Activated naive CD4-positive, alpha-beta T cell treated with anti-CD3 and anti-CD28 coated beads, Interleukin-2, amount 10 ng/mL, durations not matched to agents 7 days and 5 days (primary cell): ENCODE measurements around the gene FABP3.

Experiments used
- CTCF ChIA-PET: fragments of 350-600 bp; sonication (Branson Sonifier 250); formaldehyde crosslinking; loops from one replicate; lab custom pipeline; 2021; ENCODE audit warnings: antibody characterized with exemption; lab: Charles Lee
- DNase-seq: peaks from one replicate; pipeline ENCODE4 v3.0.0-alpha.2; 2020
- H3K27ac Mint-ChIP-seq: one replicate; pipeline ENCODE4 v1.8.0; 2021; ENCODE audit warnings: mild to moderate bottlenecking, moderate library complexity, mixed read lengths
- H3K27me3 Mint-ChIP-seq: one replicate; pipeline ENCODE4 v1.8.0; 2021; ENCODE audit warnings: mild to moderate bottlenecking, mixed read lengths
- H3K36me3 Mint-ChIP-seq: one replicate; pipeline ENCODE4 v1.8.0; 2021; ENCODE audit warnings: mixed read lengths
- H3K4me1 Mint-ChIP-seq: one replicate; pipeline ENCODE4 v1.8.0; 2021; ENCODE audit warnings: mixed read lengths
- H3K4me3 Mint-ChIP-seq: one replicate; pipeline ENCODE4 v1.8.0; 2021; ENCODE audit warnings: mild to moderate bottlenecking, moderate library complexity, mixed read lengths
- H3K9me3 Mint-ChIP-seq: one replicate; pipeline ENCODE4 v1.8.0; 2021; ENCODE audit warnings: mixed read lengths

Gene FABP3

GRCh38 chr1:31409946-31410858 lies 37.3 kb upstream of the FABP3 start:
- CTCF ChIA-PET: interaction anchor here (1.6 to 4.1 kb wide), 2 partner anchors 11 to 15 kb away, joined by 5 to 18 read pairs; no protein-coding TSS in a partner anchor
- no peak for DNase-seq
- peaks cover 9% of the 10 kb centered on the region for H3K4me1 Mint-ChIP-seq
- peaks cover 65% of the 10 kb centered on the region for H3K27me3 Mint-ChIP-seq
- H3K36me3 Mint-ChIP-seq: no peaks in the 10 kb centered on the region
- no peaks in the 10 kb centered on the region for H3K9me3 Mint-ChIP-seq
- no peak overlapping the region for H3K4me3 Mint-ChIP-seq
- H3K27ac Mint-ChIP-seq: no peak overlapping the region

GRCh38 chr1:31408788-31409318 lies 36.0 kb upstream of the FABP3 start:
- no peak overlapping the region for H3K4me3 Mint-ChIP-seq
- CTCF ChIA-PET: interaction anchor here (1.6 to 4.1 kb wide), 2 partner anchors 13 to 14 kb away, joined by 5 to 18 read pairs; no protein-coding TSS in a partner anchor
- H3K36me3 Mint-ChIP-seq: no peaks in the 10 kb centered on the region
- H3K27ac Mint-ChIP-seq: no peak overlapping the region
- no peak for DNase-seq
- H3K4me1 Mint-ChIP-seq: peaks cover 8% of the 10 kb centered on the region
- H3K27me3 Mint-ChIP-seq: peaks cover 51% of the 10 kb centered on the region
- no peaks in the 10 kb centered on the region for H3K9me3 Mint-ChIP-seq

- H3K27me3 Mint-ChIP-seq: peaks cover 34% of the 10 kb centered on the region
- CTCF ChIA-PET: interaction anchor here (0.6 kb wide), 1 partner anchor 153 kb away, joined by 3 read pairs; no protein-coding TSS in a partner anchor
Measured at GRCh38 chr1:31407029-31407626, 34.3 kb upstream of the FABP3 start.

DNA sequence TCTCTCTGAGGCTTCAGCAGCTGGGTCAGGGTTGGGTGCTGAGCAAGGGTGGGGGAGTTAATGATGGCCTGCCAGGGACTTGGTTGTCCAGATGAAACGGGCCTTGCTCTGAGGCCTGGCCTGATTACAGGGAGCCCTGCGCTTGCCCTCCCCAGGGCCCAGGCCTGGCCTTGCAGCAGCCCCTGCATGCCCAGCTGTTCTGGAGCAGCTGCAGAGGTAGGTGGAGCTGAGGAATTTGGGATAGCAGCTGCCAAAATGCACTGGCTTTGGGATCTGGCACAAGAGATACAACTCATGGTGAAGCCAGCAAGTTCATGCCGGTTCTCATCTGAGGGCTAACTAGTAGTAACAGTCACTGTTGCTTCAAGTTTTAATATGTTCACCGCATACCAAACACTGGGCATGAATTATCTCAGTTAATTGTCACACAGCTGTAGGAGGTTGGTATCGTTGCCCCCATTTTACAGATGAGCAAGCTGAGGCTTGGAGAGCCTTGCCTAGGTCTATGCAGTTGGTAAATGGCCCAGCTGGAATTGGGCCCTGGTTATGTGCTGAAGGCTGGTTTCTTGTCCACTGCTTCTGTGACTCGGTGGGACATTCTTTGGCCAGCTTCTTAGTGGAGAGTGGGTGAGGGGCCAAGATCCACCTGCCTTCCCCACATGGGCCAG lies 32.8 kb upstream of the FABP3 start:
- H3K36me3 Mint-ChIP-seq: no peaks in the 10 kb centered on the region
- no peak for DNase-seq
- H3K27ac Mint-ChIP-seq: no peak overlapping the region
- CTCF ChIA-PET: interaction anchor here (1.4 kb wide), 1 partner anchor 11 kb away, joined by 5 read pairs; no protein-coding TSS in a partner anchor
- H3K4me1 Mint-ChIP-seq: no peaks in the 10 kb centered on the region
- peaks cover 20% of the 10 kb centered on the region for H3K27me3 Mint-ChIP-seq
- H3K4me3 Mint-ChIP-seq: no peak overlapping the region
- no peaks in the 10 kb centered on the region for H3K9me3 Mint-ChIP-seq

More at GRCh38 chr1:31407029-31407626, 34.3 kb upstream of the FABP3 start:
- Mint-ChIP-seq H3K36me3 (no peaks in the 10 kb centered on the region), H3K9me3 (no peaks in the 10 kb centered on the region), H3K4me1 (peaks cover under 1% of the 10 kb centered on the region), H3K27ac (no peak overlapping the region), H3K4me3 (no peak overlapping the region)
- no peak for DNase-seq

DNA sequence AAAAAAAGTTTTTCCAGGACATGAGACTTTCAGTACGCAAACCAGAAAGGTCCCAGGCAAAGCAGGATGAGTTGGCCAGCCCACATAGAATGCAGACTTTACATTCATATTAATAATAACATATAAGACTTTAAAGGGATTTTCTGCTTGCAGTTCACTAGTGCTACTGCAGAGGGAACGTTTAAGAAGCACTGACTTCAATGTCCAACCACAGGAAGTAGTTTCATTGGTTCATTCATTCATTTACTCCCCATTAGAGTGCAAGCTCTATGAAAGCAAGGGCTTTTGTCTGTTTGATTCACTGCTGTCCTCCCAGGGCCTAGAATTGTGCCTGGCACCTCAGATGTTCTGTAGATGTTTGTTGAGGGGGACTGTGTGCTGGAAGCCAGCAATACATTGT lies 28.4 kb upstream of the FABP3 start:
- Mint-ChIP-seq H3K9me3 (no peaks in the 10 kb centered on the region), H3K4me3 (no peak overlapping the region), H3K4me1 (no peaks in the 10 kb centered on the region), H3K27ac (no peak overlapping the region), H3K36me3 (no peaks in the 10 kb centered on the region), H3K27me3 (peaks cover 13% of the 10 kb centered on the region)
- DNase-seq: no peak
- CTCF ChIA-PET: interaction anchor here (0.6 kb wide), 1 partner anchor 205 kb away, joined by 3 read pairs; no protein-coding TSS in a partner anchor

DNA sequence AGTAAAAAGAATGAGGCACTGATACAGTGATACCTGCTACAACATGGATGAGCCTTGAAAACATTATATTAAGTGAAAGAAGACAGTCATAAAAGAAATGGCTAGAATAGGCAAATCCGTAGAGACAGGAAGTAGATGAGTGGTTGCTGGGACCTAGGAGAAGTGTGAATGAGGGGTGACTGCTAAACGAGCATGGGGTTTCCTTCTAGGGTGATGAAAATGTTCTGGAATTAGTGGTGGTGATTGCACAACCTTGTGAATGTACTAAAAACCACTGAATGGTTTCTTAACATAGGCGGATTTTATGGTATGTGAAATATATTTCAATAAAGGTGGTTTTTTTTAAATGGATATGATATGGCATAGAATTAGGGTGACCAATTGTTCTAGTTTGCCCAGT lies 27.5 kb upstream of the FABP3 start:
- CTCF ChIA-PET: no interaction called here
- H3K9me3 Mint-ChIP-seq: no peaks in the 10 kb centered on the region
- no peaks in the 10 kb centered on the region for H3K36me3 Mint-ChIP-seq

DNA sequence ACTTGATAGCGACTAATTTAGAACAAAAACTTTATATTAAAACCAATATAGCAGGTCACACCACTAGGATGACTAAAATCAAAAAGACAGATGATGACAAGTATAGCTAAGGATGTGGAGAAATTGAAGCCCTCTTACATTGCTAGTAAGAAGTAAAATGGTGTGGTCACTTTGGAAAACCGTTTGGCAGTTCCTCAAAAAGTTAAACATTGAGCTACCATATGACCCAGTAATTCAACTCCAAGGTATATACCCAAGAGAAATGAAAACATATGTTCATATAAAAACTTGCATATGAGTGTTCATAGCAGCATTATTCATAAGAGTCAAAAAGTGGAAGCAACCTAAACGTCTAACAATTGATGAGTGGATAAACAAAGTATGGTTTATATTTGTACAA lies 27.1 kb upstream of the FABP3 start:
- Mint-ChIP-seq H3K27me3 (peaks cover 13% of the 10 kb centered on the region), H3K9me3 (no peaks in the 10 kb centered on the region), H3K4me1 (peaks cover 4% of the 10 kb centered on the region), H3K27ac (no peak overlapping the region), H3K4me3 (no peak overlapping the region), H3K36me3 (no peaks in the 10 kb centered on the region)
- no peak for DNase-seq
- CTCF ChIA-PET: no interaction called here

More for the DNA sequence above, 27.5 kb upstream of the FABP3 start:
- H3K4me3 Mint-ChIP-seq: no peak overlapping the region
- H3K27me3 Mint-ChIP-seq: peaks cover 13% of the 10 kb centered on the region
- no peak overlapping the region for H3K27ac Mint-ChIP-seq
- DNase-seq: no peak
- peaks cover 1% of the 10 kb centered on the region for H3K4me1 Mint-ChIP-seq

DNA sequence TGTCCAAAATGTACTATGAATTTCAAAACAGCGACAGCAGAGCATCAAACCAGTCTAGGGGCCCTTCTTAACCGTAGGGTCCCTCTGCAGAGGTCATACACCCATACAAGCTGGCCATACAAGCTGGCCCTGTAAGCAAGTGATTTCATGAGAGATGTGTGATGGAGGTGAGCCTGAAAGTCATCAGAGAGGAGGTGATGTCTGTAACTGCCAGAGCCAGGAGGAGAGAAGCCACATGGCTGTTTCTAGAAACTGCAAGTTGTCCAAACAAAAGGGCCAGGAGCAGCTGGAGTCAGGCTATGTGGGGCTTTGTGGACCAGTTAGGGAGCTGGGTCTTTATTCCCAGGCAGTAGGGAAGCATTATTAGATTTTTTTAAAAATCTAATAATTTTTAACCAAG lies 25.4 kb upstream of the FABP3 start:
- CTCF ChIA-PET: interaction anchor here (0.7 to 6.8 kb wide), 3 partner anchors 13 to 368 kb away, joined by 3 to 64 read pairs (median 3); no protein-coding TSS in a partner anchor
- Mint-ChIP-seq H3K27ac (no peak overlapping the region), H3K27me3 (peaks cover 18% of the 10 kb centered on the region), H3K36me3 (no peaks in the 10 kb centered on the region), H3K4me1 (peaks cover 13% of the 10 kb centered on the region), H3K4me3 (no peak overlapping the region), H3K9me3 (no peaks in the 10 kb centered on the region)
- DNase-seq: no peak

- H3K4me1 Mint-ChIP-seq: peaks cover 13% of the 10 kb centered on the region
- no peaks in the 10 kb centered on the region for H3K36me3 Mint-ChIP-seq
- H3K27ac Mint-ChIP-seq: no peak overlapping the region
- H3K27me3 Mint-ChIP-seq: peaks cover 19% of the 10 kb centered on the region
- H3K9me3 Mint-ChIP-seq: no peaks in the 10 kb centered on the region
- DNase-seq: no peak
- no peak overlapping the region for H3K4me3 Mint-ChIP-seq
- CTCF ChIA-PET: interaction anchor here (0.7 to 6.8 kb wide), 5 partner anchors 14 to 368 kb away, joined by 3 to 64 read pairs (median 4); partner anchors contain the start of gene FABP3
Measured at GRCh38 chr1:31397360-31398095, 24.7 kb upstream of the FABP3 start.

- DNase-seq: no peak
- Mint-ChIP-seq H3K4me1 (peaks cover 13% of the 10 kb centered on the region), H3K36me3 (no peaks in the 10 kb centered on the region), H3K9me3 (no peaks in the 10 kb centered on the region), H3K27ac (no peak overlapping the region), H3K4me3 (no peak overlapping the region), H3K27me3 (peaks cover 22% of the 10 kb centered on the region)
- CTCF ChIA-PET: interaction anchor here (1.2 to 6.8 kb wide), 4 partner anchors 16 to 152 kb away, joined by 4 to 64 read pairs (median 18); partner anchors contain the start of genes FABP3 and SERINC2
Measured at GRCh38 chr1:31396633-31397351, 23.9 kb upstream of the FABP3 start.

GRCh38 chr1:31394584-31395193 lies 21.8 kb upstream of the FABP3 start:
- Mint-ChIP-seq H3K4me1 (peaks cover 13% of the 10 kb centered on the region), H3K27ac (no peak overlapping the region), H3K4me3 (peak overlapping the region; percentile 76), H3K9me3 (no peaks in the 10 kb centered on the region), H3K36me3 (no peaks in the 10 kb centered on the region), H3K27me3 (peaks cover 22% of the 10 kb centered on the region)
- peak; percentile 88 for DNase-seq
- CTCF ChIA-PET: interaction anchor here (0.7 to 6.8 kb wide), 19 partner anchors 8 to 214 kb away, joined by 3 to 64 read pairs (median 4); partner anchors contain the start of genes FABP3 and SERINC2

DNA sequence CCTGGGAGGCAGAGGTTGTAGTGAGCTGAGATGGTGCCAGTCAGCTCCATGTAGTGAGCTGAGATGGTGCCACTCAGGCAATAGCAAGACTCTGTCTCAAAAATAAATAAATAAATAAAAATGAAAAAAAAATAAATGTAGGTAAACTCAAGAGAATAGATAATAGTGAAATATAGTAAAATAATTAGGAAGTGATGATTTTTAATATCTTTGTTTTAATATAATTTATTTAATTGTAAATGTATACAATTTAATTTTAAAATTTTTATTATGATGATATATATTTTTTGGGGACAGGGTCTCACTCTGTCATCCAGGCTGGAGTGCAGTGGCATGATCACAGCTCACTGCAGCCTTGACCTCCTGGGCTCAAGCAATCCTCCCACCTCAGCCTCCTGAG lies 20.6 kb upstream of the FABP3 start:
- no peaks in the 10 kb centered on the region for H3K36me3 Mint-ChIP-seq
- H3K27ac Mint-ChIP-seq: no peak overlapping the region
- CTCF ChIA-PET: interaction anchor here (0.6 to 6.8 kb wide), 5 partner anchors 19 to 592 kb away, joined by 3 to 64 read pairs (median 18); partner anchors contain the start of genes FABP3 and SERINC2
- H3K4me3 Mint-ChIP-seq: no peak overlapping the region
- peaks cover 13% of the 10 kb centered on the region for H3K4me1 Mint-ChIP-seq
- no peak for DNase-seq
- peaks cover 23% of the 10 kb centered on the region for H3K27me3 Mint-ChIP-seq
- no peaks in the 10 kb centered on the region for H3K9me3 Mint-ChIP-seq
